ENCODE measurements around the gene TMEM72. TPM values are rescaled to one million over a fixed set of nuclear protein-coding genes. Genes with fewer than 3 reads are reported as not detected.

TMEM72 gene
- polyA plus RNA-seq, 1 donor (not counting 4 experiments of a cell fraction or from before 2014, with no cell fraction given), result not detected

DNA sequence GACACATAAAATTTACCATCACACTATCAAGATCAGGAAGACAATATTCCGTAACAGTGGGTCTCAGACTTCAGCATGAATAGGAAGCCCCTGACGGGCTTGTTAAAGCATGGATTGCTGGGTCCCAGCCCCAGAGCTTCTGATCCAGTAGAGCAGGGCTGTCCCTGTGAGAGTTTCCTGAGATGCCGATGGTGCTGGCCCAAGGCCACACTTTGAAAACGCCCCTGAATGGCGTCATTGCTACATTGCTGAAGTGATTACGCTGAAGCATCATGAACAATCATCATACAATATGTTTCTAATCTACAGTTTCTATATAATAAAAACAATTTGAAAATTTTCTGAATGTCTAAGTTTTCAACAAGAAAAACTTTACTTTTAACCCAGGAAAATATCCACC lies 38.0 kb upstream of the TMEM72 start:
- H4K20me1 ChIP-seq (ENCODE audit: control insufficient read depth, extremely low read depth, insufficient read depth, low read length), result no peaks in the 10 kb centered on the region
- H3K9me3 ChIP-seq (ENCODE audit: control insufficient read depth, low read depth, low read length), result no peaks in the 10 kb centered on the region
- dilution Hi-C loops (cut with MboI; ENCODE audit: extremely low pct_ligation_motif_present, low sequenced_read_pairs), result no loop called here
- DNase-seq (ENCODE audit: low read depth, low spot score) (no peak), FAIRE-seq (no peak)
- no peaks in the 10 kb centered on the region for H3K27me3 ChIP-seq (ENCODE audit: control insufficient read depth, extremely low read depth, insufficient read depth, low read length)
- H3K36me3 ChIP-seq (ENCODE audit: control insufficient read depth in 2 of 2, extremely low read depth in 1 of 2, insufficient read depth in 2 of 2, low read length in 2 of 2), result no peaks in the 10 kb centered on the region
- H3K9me1 ChIP-seq (ENCODE audit: control insufficient read depth, extremely low read depth, insufficient read depth, low read length), result no peaks in the 10 kb centered on the region
- H3K4me3 ChIP-seq (ENCODE audit: control insufficient read depth in 2 of 3, extremely low read depth in 1 of 3, insufficient read depth in 2 of 3, low read depth in 1 of 3, low read length in 3 of 3), result no peak overlapping the region
- H3K27ac ChIP-seq (ENCODE audit: control insufficient read depth, insufficient read depth, low read length), result no peak overlapping the region
- H3K4me2 ChIP-seq (ENCODE audit: control insufficient read depth, extremely low read depth, insufficient read depth, low read depth, low read length), result no peak overlapping the region
- no peaks in the 10 kb centered on the region for H3K4me1 ChIP-seq (ENCODE audit: control insufficient read depth, extremely low read depth, insufficient read depth, low read length)
- no peak overlapping the region for H3K9ac ChIP-seq (ENCODE audit: control insufficient read depth, extremely low read depth, insufficient read depth, low read length)
- no peak overlapping the region for H2AFZ ChIP-seq (ENCODE audit: control insufficient read depth, low read length)
- TF ChIP-seq EZH2 (IDR thresholded peaks at IDR 0.05; ENCODE audit: low read length) (no peak), CTCF (optimal IDR thresholded peaks at IDR 0.05 in 1 of 3, IDR thresholded peaks at IDR 0.05 in 1 of 3, conservative IDR thresholded peaks at IDR 0.05 in 1 of 3; ENCODE audit: extremely low read depth in 1 of 3, insufficient read depth in 2 of 3, low read length in 3 of 3) (no peak)
- H3K79me2 ChIP-seq (ENCODE audit: control insufficient read depth, insufficient read depth, low read length), result no peaks in the 10 kb centered on the region

- H3K27ac ChIP-seq (ENCODE audit: control insufficient read depth, insufficient read depth, low read length), result no peak overlapping the region
- H2AFZ ChIP-seq (ENCODE audit: control insufficient read depth, low read length), result no peak overlapping the region
- H3K4me3 ChIP-seq (ENCODE audit: control insufficient read depth in 2 of 3, extremely low read depth in 1 of 3, insufficient read depth in 2 of 3, low read depth in 1 of 3, low read length in 3 of 3), result no peak overlapping the region
- peaks cover 6% of the 10 kb centered on the region for H3K4me1 ChIP-seq (ENCODE audit: control insufficient read depth, extremely low read depth, insufficient read depth, low read length)
- no peaks in the 10 kb centered on the region for H3K36me3 ChIP-seq (ENCODE audit: control insufficient read depth in 2 of 2, extremely low read depth in 1 of 2, insufficient read depth in 2 of 2, low read length in 2 of 2)
- no peak overlapping the region for H3K4me2 ChIP-seq (ENCODE audit: control insufficient read depth, extremely low read depth, insufficient read depth, low read depth, low read length)
- no peak overlapping the region for H3K9ac ChIP-seq (ENCODE audit: control insufficient read depth, extremely low read depth, insufficient read depth, low read length)
- DNase-seq (ENCODE audit: low read depth, low spot score) (no peak), FAIRE-seq (no peak)
- no peaks in the 10 kb centered on the region for H3K79me2 ChIP-seq (ENCODE audit: control insufficient read depth, insufficient read depth, low read length)
- no peaks in the 10 kb centered on the region for H4K20me1 ChIP-seq (ENCODE audit: control insufficient read depth, extremely low read depth, insufficient read depth, low read length)
- no peak for TF ChIP-seq EZH2 (IDR thresholded peaks at IDR 0.05; ENCODE audit: low read length)
- no peak for TF ChIP-seq CTCF (optimal IDR thresholded peaks at IDR 0.05 in 1 of 3, IDR thresholded peaks at IDR 0.05 in 1 of 3, conservative IDR thresholded peaks at IDR 0.05 in 1 of 3; ENCODE audit: extremely low read depth in 1 of 3, insufficient read depth in 2 of 3, low read length in 3 of 3)
- H3K9me1 ChIP-seq (ENCODE audit: control insufficient read depth, extremely low read depth, insufficient read depth, low read length), result no peaks in the 10 kb centered on the region
- dilution Hi-C loops (cut with MboI; ENCODE audit: extremely low pct_ligation_motif_present, low sequenced_read_pairs), result no loop called here
- no peaks in the 10 kb centered on the region for H3K27me3 ChIP-seq (ENCODE audit: control insufficient read depth, extremely low read depth, insufficient read depth, low read length)
- no peaks in the 10 kb centered on the region for H3K9me3 ChIP-seq (ENCODE audit: control insufficient read depth, low read depth, low read length)
These were observed 37.0 kb upstream of the TMEM72 start for GRCh38 chr10:44874166-44874565.
